GM21423 (cell line): ENCODE data around the gene KRTAP4-2.
"Not testable (repeated sequence)": the region's sequence is repeated elsewhere in the genome, so short reads cannot be mapped to it uniquely, and the experiment has no call there.

ENCODE experiments used
- ATAC-seq: cut with Tn5 transposase; IDR thresholded peaks from one replicate; pipeline ENCODE4 v1.9.1; 2021; ENCODE audit warnings: mild to moderate bottlenecking, moderate library complexity; ENCODE audit not compliant: unreplicated experiment

The KRTAP4-2 gene

DNA sequence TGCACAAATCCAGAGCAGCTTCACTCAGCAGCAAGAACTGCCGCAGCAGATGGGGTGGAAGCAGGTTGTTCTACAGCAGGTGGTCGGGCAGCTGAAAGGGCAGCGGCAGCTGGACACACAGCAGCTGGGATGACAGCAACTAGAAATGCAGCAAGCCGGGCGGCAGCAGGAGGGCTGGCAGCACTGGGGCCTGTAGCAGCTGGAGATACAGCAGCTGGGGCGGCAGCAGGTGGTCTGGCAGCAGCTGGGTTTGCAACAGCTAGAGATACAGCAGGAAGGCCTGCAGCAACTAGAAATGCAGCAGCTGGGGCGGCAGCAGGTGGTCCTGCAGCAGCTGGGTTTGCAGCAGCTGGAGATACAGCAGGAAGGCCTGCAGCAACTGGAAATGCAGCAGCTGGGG lies 10.5 kb downstream of the KRTAP4-2 start:
- ATAC-seq: no peak

DNA sequence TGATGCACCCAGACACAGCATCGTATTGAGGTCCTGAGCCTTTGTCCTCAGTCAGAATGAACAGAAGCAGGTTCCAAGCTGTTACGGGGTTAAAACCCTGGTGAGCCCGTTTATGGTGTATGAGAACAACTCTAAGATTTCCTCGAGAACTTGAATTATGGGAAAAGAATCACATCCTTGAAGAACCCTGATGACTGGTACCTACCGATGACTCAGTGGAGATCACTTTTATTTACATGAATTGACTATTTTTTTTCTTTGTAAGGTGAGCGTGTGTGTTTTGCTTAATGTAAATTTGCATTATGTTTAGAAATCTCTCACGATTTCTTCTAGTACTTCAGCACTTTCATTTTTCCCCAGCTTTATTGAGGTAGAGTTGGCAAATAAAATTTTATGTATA lies 14.2 kb downstream of the KRTAP4-2 start:
- no peak for ATAC-seq

- no peak for ATAC-seq
These were observed 17.4 kb downstream of the KRTAP4-2 start, which contains the start of gene KRTAP4-4 for GRCh38 chr17:41160648-41161047. KRTAP4-4 (minus strand) TSS chr17:41160748; CDS start chr17:41160691, 57 bp downstream.

GRCh38 chr17:41160190-41160589 lies 17.8 kb downstream of the KRTAP4-2 start:
- not testable (repeated sequence) for ATAC-seq

DNA sequence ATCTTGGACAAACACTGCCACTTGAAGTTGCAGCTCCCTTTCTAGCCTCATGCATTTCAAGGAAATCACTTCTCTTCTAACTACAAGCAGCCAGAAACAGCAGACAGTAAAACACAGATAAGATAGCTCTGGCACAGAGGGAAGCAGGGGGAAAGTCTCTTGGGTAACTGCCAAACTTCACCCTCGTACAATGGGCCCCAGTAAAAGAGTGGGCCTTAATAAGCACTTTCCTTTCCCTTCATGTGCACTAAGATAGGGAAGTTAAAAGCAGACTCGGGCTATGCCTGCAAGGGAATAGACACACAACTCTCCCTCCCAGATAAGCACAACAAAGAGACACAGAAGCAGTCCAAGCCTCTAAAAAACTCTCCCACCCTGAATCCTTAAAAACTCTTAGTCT lies 24.2 kb downstream of the KRTAP4-2 start:
- no peak for ATAC-seq

DNA sequence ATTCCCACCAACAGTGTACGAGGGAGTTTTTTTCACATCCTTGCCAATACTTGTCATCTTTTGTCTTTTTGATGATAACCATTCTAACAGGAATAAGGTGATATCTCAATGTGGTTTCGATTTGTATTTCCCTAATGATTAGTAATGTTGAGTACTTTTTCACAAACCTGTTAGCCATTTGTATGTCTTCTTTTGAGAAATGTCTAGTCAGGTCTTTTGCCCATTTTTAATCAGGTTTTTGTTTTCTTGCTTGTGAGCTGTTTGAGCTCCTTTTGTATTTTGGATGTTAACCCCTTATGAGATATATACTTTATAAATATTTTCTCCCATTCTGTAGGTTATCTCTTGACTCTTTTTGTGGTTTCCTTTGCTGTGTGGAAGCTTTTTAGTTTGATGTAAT lies 26.5 kb downstream of the KRTAP4-2 start:
- ATAC-seq: no peak

DNA sequence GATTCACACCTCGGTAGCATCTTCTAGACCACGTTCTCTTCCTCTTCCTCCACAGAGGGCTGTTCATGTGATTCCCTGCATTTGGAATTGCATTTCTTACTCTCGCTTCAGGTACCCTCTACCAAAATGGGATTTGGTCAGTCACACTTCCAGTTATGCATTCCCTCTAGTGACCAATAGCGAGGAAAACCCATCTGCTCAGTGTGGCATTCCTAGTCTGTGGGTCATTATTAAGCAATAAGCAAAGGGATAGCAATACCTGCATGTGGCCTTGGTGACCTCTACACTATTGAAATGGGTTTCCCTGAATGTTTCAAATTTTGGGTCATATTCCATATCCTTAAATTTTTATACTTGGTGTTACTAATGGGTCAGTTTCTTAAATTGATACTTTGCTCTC lies 28.0 kb downstream of the KRTAP4-2 start:
- no peak for ATAC-seq

DNA sequence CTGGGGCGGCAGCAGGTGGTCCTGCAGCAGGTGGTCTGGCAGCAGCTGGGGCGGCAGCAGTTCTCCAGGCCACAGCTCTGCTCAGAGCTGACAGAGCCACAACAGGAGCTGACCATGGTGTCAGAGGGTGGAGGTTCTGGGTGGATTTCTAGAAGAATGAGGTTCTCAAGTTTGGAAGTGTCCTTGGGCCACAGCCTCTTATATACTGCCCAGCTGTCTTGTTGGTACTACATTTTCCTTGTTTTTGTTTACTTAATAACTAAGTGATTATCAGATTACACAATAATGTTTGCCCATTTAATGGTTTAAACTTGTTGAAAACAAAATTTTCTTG lies 28.4 kb downstream of the KRTAP4-2 start, which contains the start of gene KRTAP4-5:
TSS of gene KRTAP4-5 (minus strand) at position 174 of the 334 bp plus-strand sequence. CDS start at position 116, 58 bp downstream.
- no peak for ATAC-seq

DNA sequence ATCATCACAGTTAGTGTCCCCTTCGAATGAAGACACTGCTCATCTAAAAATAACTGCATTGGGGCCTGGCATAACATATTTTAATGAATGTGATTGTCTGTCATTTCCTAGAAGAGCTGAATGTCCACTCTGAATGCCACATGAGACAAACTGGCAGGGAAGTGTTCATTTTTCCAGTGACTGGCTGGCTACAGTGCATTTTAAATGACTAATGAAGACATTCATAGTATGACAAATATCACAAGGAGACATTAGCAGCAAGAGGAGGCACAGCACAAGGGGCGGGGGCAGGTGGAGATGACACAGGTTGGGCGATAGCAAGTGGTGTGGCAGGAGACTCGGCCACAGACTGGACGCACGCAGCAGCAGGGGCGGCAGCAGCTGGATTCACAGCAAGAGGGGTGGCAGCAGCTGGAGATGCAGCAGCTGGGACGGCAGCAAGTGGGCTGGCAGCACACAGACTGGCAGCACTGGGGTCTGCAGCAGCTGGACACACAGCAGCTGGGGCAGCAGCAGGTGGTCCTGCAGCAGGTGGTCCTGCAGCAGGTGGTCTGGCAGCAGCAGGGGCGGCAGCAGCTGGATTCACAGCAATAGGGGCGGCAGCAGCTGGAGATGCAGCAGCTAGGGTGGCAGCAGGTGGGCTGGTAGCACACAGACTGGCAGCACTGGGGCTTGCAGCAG lies 28.9 kb downstream of the KRTAP4-2 start:
- ATAC-seq: not testable (repeated sequence)

DNA sequence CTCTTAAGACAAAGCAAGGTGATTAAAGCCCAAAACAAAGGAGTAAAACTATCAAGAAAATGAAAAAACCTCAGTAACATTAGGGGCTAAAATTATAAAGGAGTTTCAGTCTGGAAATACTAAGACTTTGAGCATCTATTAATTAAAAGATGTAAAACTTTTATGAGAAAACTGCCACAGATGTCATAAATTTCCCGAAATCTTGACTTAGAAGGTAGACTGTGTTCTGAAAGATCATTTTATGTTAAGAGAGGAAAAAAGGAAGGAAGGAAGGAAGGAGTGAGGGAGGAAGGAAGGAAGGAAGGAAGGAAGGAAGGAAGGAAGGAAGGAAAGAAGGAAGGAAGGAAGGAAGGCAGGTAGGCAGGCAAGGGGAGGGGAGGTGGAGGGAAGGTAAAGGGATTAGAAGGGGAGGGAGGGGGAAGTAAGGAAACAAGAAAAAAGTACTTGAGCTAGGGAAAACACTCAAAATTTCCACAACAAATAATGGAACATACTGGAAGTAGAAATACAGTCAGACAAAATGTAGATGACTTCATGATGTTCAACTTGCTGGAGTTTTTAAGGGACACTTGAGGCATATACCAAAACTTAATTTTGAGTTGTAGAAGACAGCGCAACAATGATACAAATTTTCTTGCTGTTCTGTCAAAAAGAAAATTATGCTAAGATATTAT lies 30.4 kb downstream of the KRTAP4-2 start:
- ATAC-seq: no peak

DNA sequence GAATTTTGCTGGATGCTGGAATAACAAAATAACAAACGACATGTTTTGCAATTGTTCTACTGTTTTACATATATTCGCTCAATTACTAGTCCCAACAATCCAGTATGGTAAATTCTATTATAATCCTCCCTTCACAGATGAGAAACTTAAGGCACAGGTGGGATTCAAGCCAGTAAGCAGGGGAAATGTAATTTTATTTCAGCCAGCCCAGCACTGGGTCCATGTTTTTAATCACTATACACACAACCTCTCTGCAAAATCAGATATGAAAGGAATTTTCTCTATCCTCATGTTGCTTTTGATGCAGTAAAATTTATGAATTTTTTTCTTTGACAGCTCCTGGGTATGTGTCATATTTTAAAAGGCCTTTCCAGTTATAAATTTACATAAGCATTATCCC lies 32.8 kb downstream of the KRTAP4-2 start:
- no peak for ATAC-seq

- no peak for ATAC-seq
These were observed 33.2 kb downstream of the KRTAP4-2 start for GRCh38 chr17:41144846-41145245.

- ATAC-seq: no peak
These were observed 36.7 kb downstream of the KRTAP4-2 start for GRCh38 chr17:41141361-41141760.

DNA sequence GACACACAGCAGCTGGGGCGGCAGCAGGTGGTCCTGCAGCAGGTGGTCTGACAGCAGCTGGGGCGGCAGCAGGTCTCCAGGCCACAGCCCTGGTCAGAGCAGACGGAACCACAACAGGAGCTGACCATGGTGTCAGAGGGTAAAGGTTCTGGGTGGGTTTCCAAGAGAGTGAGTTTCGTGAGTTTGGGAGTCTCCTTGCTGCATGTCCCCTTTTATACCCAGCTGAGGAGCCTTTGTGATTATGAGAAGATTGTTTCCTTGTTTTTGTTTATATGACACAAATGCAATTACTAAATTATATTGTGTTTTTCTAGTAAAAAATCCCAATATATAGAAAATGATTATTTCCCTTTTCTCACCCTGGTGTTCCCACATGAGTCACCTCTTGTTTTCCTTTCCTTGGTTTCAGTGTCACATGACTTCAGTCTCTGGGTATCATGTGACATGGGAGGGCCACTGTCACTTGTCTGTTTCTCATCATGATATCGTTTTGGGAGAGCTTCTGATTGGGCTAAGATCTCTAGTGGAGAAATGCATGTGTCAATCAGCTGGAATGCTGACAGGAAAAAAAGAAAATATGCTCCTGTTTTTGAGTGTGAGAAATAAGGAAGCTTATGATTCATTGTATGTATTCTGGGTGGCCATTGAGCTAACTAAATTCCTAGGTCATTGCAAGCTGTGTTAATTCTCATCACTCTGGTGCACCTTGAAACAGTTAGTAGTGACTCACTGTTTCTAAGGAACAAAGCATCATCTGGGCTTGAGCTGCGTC lies 37.5 kb downstream of the KRTAP4-2 start, which contains the start of gene KRTAP4-6:
TSS of gene KRTAP4-6 (minus strand) at position 185 of the 772 bp plus-strand sequence. CDS start at position 128, 57 bp downstream.
- ATAC-seq: no peak

- not testable (repeated sequence) for ATAC-seq
These were observed 38.2 kb downstream of the KRTAP4-2 start for GRCh38 chr17:41139865-41140264.

GRCh38 chr17:41133880-41134735 lies 43.9 kb downstream of the KRTAP4-2 start:
- no peak for ATAC-seq

DNA sequence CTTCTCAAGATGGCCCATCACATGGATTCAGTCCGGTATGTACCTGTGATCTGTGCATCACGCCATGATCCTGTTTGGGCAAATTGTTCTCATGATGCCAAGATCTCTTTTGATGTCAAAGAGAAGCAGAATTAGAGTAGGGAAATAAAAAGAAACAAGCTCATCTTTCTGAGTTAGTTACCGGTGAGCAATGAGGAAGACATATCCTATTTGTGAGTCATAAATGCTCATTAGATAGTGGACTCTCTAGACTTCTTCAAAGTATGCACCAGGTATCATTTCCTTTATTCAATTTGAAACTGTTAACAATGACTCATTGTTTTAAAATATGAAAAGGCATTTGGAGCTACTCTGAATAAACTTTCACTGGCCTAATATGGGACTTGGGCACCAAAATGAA lies 46.0 kb downstream of the KRTAP4-2 start:
- no peak for ATAC-seq
